B cell (primary cell): Measurements from ENCODE around the gene ARHGAP35. TPM values are rescaled to one million over a fixed set of nuclear protein-coding genes. Genes with fewer than 3 reads are reported as not detected.

Source experiments
- ATAC-seq: fragments of 200-7000 bp; cut with Tn5 transposase; one replicate; pipeline ENCODE4 v1.10.0; 2021; ENCODE audit warnings: low read depth, mild to moderate bottlenecking, moderate number of reproducible peaks, moderate library complexity
- CTCF ChIA-PET: fragments of 350-600 bp; sonication (Branson Sonifier 250); formaldehyde crosslinking; loops from one replicate; lab custom pipeline; 2021; ENCODE audit warnings: antibody characterized with exemption, inconsistent platforms; lab: Charles Lee
- POLR2A ChIA-PET: fragments of 350-600 bp; sonication (Branson Sonifier 250); formaldehyde crosslinking; loops from one replicate; lab custom pipeline; 2021; ENCODE audit warnings: antibody characterized with exemption; lab: Charles Lee
- DNase-seq: peaks from one replicate; pipeline ENCODE4 v3.0.0; 2013
- H2AFZ ChIP-seq: 2 replicates; pipeline ENCODE4 v1.6.1; 2012; ENCODE audit warnings: mild to moderate bottlenecking, low read depth, low read length; ENCODE audit not compliant: insufficient read depth, poor library complexity, severe bottlenecking
- H3K27ac ChIP-seq, 2 donors: 1 replicate in 1 of 2; 2 replicates in 1 of 2; pipeline ENCODE4 v1.5.1; 2012 to 2013; ENCODE audit warnings: low read length in 2 of 2, mild to moderate bottlenecking in 2 of 2, moderate library complexity in 1 of 2
- H3K27me3 ChIP-seq, 4 experiments: fragments of 200-600 bp in 1 of 4; sonication (generic) in 1 of 4; replicated peaks in 1 of 4; 1 replicate in 2 of 4; 2 replicates in 2 of 4; pipeline versions ENCODE4 v1.6.1 to v1.7.0; 2013 to 2016; ENCODE audit warnings: low read length in 3 of 4, mild to moderate bottlenecking in 2 of 4, mixed read lengths in 1 of 4, moderate library complexity in 1 of 4; ENCODE audit not compliant: insufficient read depth in 4 of 4, control insufficient read depth in 3 of 4; ENCODE audit errors: control extremely low read depth in 1 of 4
- H3K36me3 ChIP-seq, 2 experiments: replicated peaks in 1 of 2; 1 replicate in 1 of 2; 2 replicates in 1 of 2; pipeline versions ENCODE4 v1.6.1 to v1.7.1; 2013; ENCODE audit warnings: low read length in 1 of 2; ENCODE audit not compliant: insufficient read depth in 2 of 2, control insufficient read depth in 1 of 2; ENCODE audit errors: control extremely low read depth in 1 of 2, extremely low read depth in 1 of 2
- H3K4me1 ChIP-seq, 2 donors: fragments of 200-600 bp in 1 of 2; sonication (generic) in 1 of 2; 1 replicate in 1 of 2; 2 replicates in 1 of 2; pipeline versions ENCODE4 v1.5.1 to v1.6.1; 2013 to 2017; ENCODE audit warnings: low read length in 2 of 2; ENCODE audit not compliant: control insufficient read depth in 2 of 2, insufficient read depth in 2 of 2
- H3K4me2 ChIP-seq: replicated peaks from 2 replicates; pipeline ENCODE3; 2012; ENCODE audit warnings: mild to moderate bottlenecking, low read depth, low read length; ENCODE audit not compliant: poor library complexity, severe bottlenecking
- H3K4me3 ChIP-seq, 5 experiments: fragments of 200-600 bp in 1 of 5; sonication (generic) in 1 of 5; 1 replicate in 3 of 5; 2 replicates in 2 of 5; pipeline versions ENCODE4 v1.5.1 to v1.7.0; 2011 to 2016; ENCODE audit warnings: low read length in 4 of 5, mild to moderate bottlenecking in 4 of 5, low read depth in 2 of 5, control low read depth in 1 of 5, moderate library complexity in 1 of 5; ENCODE audit not compliant: insufficient read depth in 1 of 5; ENCODE audit errors: control extremely low read depth in 1 of 5, extremely low read depth in 1 of 5
- H3K79me2 ChIP-seq: fragments of 200-600 bp; sonication (generic); one replicate; pipeline ENCODE4 v1.6.0; 2016; ENCODE audit warnings: low read length; ENCODE audit not compliant: control insufficient read depth, insufficient read depth
- H3K9ac ChIP-seq: fragments of 200-600 bp; sonication (generic); 2 replicates; pipeline ENCODE4 v1.6.1; 2017; ENCODE audit warnings: mild to moderate bottlenecking, low read length, moderate library complexity
- H3K9me3 ChIP-seq, 3 donors: one replicate each; pipeline versions ENCODE4 v1.6.1 to v1.7.1; 2013; ENCODE audit warnings: low read length in 2 of 3; ENCODE audit not compliant: control insufficient read depth in 2 of 3, insufficient read depth in 1 of 3; ENCODE audit errors: control extremely low read depth in 1 of 3
- H4K20me1 ChIP-seq: 2 replicates; pipeline ENCODE4 v1.6.0; 2012; ENCODE audit warnings: mild to moderate bottlenecking, low read length; ENCODE audit not compliant: insufficient read depth, control insufficient read depth, poor library complexity, severe bottlenecking
- H3K27ac Mint-ChIP-seq: one replicate; pipeline ENCODE4 v1.8.0; 2021; ENCODE audit warnings: mixed read lengths
- H3K27me3 Mint-ChIP-seq: one replicate; pipeline ENCODE4 v1.8.0; 2021; ENCODE audit warnings: mixed read lengths
- H3K4me1 Mint-ChIP-seq: one replicate; pipeline ENCODE4 v1.8.0; 2021; ENCODE audit warnings: mixed read lengths
- H3K4me3 Mint-ChIP-seq: one replicate; pipeline ENCODE4 v1.8.0; 2021; ENCODE audit warnings: mixed read lengths
- H3K9me3 Mint-ChIP-seq: one replicate; pipeline ENCODE4 v1.8.0; 2022; ENCODE audit warnings: mixed read lengths; ENCODE audit not compliant: insufficient read depth
- CTCF ChIP-seq: fragments of 200-600 bp; IDR thresholded peaks from one replicate; pipeline ENCODE4 v1.8.0; 2022; ENCODE audit warnings: antibody characterized with exemption, mild to moderate bottlenecking
- EZH2 ChIP-seq: IDR thresholded peaks from 2 replicates; pipeline ENCODE4 v1.6.1; 2012; ENCODE audit warnings: borderline replicate concordance, low read depth, mild to moderate bottlenecking, moderate library complexity, low read length; ENCODE audit not compliant: insufficient read depth, poor library complexity, severe bottlenecking
- WGBS: methylation state at CpG from one replicate; pipeline ENCODE4 v1.1.5; 2013; ENCODE audit warnings: missing lambda C conversion rate; ENCODE audit not compliant: insufficient coverage; 5-methylcytosine and 5-hydroxymethylcytosine counted together
- intact Hi-C: fragments of 100-400 bp; cut with micrococcal nuclease; formaldehyde crosslinking; loops from one replicate; pipeline ENCODE4 v1.10.0; 2022
- polyA plus RNA-seq: library from polyadenylated mRNA; depleted of rRNA; stranded (reverse); fragments of >200 nt; gene quantifications from 2 replicates; pipeline ENCODE4 v1.2.3, GENCODE V29; 2012
- total RNA-seq, 2 donors: library from RNA; stranded (reverse); fragments of 120-200 nt in 1 of 2; gene quantifications; 1 replicate in 1 of 2; 2 replicates in 1 of 2; pipeline versions ENCODE4 v1.2.3 to v1.2.4, GENCODE V29; 2013 to 2022

Gene ARHGAP35
- total and polyA plus RNA-seq, 2 donors (not counting 1 experiment from before 2014, with no cell fraction given): 9.6 to 31.3 TPM

- Histone ChIP-seq H3K36me3 (no peaks in the 10 kb centered on the region), H3K9ac (no peak overlapping the region), H3K27me3 (no peaks in the 10 kb centered on the region), H2AFZ (no peak overlapping the region), H3K9me3 (no peaks in the 10 kb centered on the region), H3K79me2 (peaks cover 62% of the 10 kb centered on the region), H3K4me2 (no peak overlapping the region), H3K27ac (no peak overlapping the region), H3K4me1 (peaks cover 2% of the 10 kb centered on the region in 2 donors), H3K4me3 (no peak overlapping the region), H4K20me1 (peaks cover 18% of the 10 kb centered on the region)
- WGBS: 95% methylated on average over 5 of the region's 5 CpGs
- ChIA-PET CTCF (no interaction called here), POLR2A (no interaction called here)
- no peak for ATAC-seq
- Mint-ChIP-seq H3K27ac (no peak overlapping the region), H3K4me1 (peaks cover 33% of the 10 kb centered on the region), H3K27me3 (no peaks in the 10 kb centered on the region), H3K9me3 (no peaks in the 10 kb centered on the region), H3K4me3 (no peak overlapping the region)
- DNase-seq: no peak
- intact Hi-C loops: no loop called here
- no peak for TF ChIP-seq EZH2
- no peak for TF ChIP-seq CTCF
Observed at GRCh38 chr19:46887240-46887782, 26.5 kb downstream of the ARHGAP35 start.

DNA sequence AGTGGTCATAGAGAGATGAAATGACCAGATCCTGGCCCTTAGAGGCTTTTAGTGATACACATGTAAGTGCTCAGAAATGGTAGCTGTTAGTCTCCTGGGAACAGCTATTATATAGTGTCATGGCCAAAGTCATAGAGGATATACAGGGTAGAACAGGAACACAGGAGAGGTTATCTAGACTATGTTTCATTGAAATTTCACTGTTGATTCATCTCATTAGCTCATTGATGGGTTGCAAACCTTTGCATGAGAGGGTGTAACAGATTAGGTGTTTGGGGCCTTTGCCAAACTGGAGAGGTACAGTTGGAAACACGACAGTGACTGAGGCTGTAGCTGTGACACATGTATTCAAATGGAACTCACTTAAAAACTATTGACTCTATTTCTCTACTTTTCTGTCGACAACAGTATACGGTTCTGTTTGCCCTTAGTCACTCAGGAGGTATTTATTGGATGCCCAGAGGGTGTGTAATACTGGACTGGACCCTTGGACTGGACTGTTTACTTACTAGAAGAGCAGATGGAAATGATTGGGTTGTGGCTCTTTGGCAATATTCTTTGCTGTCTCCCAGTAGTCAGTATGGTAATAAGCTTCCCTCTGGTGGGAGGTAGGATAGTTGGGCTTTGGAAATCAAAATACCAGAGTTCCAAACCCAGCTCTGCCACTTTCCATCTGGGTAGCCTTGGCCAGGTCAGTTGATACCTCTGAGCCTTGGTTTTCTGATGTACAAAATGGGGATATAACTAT is 29.8 kb downstream of the ARHGAP35 start:
- Mint-ChIP-seq H3K4me1 (peaks cover 49% of the 10 kb centered on the region), H3K27ac (no peak overlapping the region), H3K4me3 (no peak overlapping the region), H3K27me3 (no peaks in the 10 kb centered on the region), H3K9me3 (no peaks in the 10 kb centered on the region)
- no peaks in the 10 kb centered on the region for H3K27me3 ChIP-seq
- DNase-seq: no peak
- TF ChIP-seq CTCF (no peak), EZH2 (no peak)
- no peak overlapping the region for H3K9ac ChIP-seq
- H3K9me3 ChIP-seq: no peaks in the 10 kb centered on the region
- peaks cover 19% of the 10 kb centered on the region for H4K20me1 ChIP-seq
- no peak overlapping the region for H3K4me3 ChIP-seq
- ChIA-PET POLR2A (no interaction called here), CTCF (interaction anchor here (0.6 to 1.4 kb wide), 2 partner anchors 9 to 849 kb away, joined by 5 to 6 read pairs; no protein-coding TSS in a partner anchor)
- WGBS: 80% methylated on average over 1 of the region's 3 CpGs
- no peaks in the 10 kb centered on the region for H3K36me3 ChIP-seq
- ATAC-seq: no peak
- no peak overlapping the region for H3K27ac ChIP-seq
- H2AFZ ChIP-seq: no peak overlapping the region
- peaks cover 15% of the 10 kb centered on the region in 2 donors for H3K4me1 ChIP-seq
- intact Hi-C loops: no loop called here
- no peak overlapping the region for H3K4me2 ChIP-seq
- H3K79me2 ChIP-seq: peaks cover 54% of the 10 kb centered on the region
